HEK293 (cell line): ENCODE results near the gene MATN1.

Source experiments
- CTCF ChIP-seq: fragments of 450-650 bp; formaldehyde crosslinking; IDR thresholded peaks from 2 replicates; pipeline ENCODE4 v1.5.1; 2016; ENCODE audit warnings: missing biosample characterization, missing genetic modification characterization
- IKZF3 ChIP-seq: fragments of 450-650 bp; IDR thresholded peaks from 2 replicates; pipeline ENCODE4 v1.5.0; 2018; ENCODE audit warnings: missing biosample characterization, mild to moderate bottlenecking, missing genetic modification characterization, moderate library complexity
- MZF1 ChIP-seq: fragments of 450-650 bp; formaldehyde crosslinking; IDR thresholded peaks from 2 replicates; pipeline ENCODE4 v1.5.1; 2017; ENCODE audit warnings: missing biosample characterization, missing genetic modification characterization, borderline replicate concordance
- YY1 ChIP-seq: fragments of 450-650 bp; formaldehyde crosslinking; IDR thresholded peaks from 2 replicates; pipeline ENCODE4 v1.5.1; 2018; ENCODE audit warnings: missing biosample characterization, missing genetic modification characterization
- ZBTB1 ChIP-seq: fragments of 450-650 bp; formaldehyde crosslinking; IDR thresholded peaks from 2 replicates; pipeline ENCODE4 v1.5.1; 2016; ENCODE audit warnings: missing biosample characterization, missing genetic modification characterization
- ZBTB21 ChIP-seq: fragments of 450-650 bp; formaldehyde crosslinking; IDR thresholded peaks from 2 replicates; pipeline ENCODE4 v1.5.1; 2017; ENCODE audit warnings: missing biosample characterization, missing genetic modification characterization
- ZNF138 ChIP-seq: fragments of 450-650 bp; formaldehyde crosslinking; IDR thresholded peaks from 2 replicates; pipeline ENCODE4 v1.5.1; 2016; ENCODE audit warnings: missing biosample characterization, missing genetic modification characterization, borderline replicate concordance
- ZNF274 ChIP-seq, 2 experiments: fragments of 200-500 bp in 1 of 2; fragments of 450-650 bp in 1 of 2; sonication (Bioruptor generic) in 1 of 2; formaldehyde crosslinking in 1 of 2; IDR thresholded peaks; 2 replicates each; pipeline versions ENCODE4 v1.5.1 to v1.6.1; 2014 to 2016; ENCODE audit warnings: borderline replicate concordance in 1 of 2, inconsistent platforms in 1 of 2, low read length in 1 of 2, missing biosample characterization in 1 of 2, missing genetic modification characterization in 1 of 2
- ZNF600 ChIP-seq: fragments of 450-650 bp; formaldehyde crosslinking; IDR thresholded peaks from 2 replicates; pipeline ENCODE4 v1.5.1; 2016; ENCODE audit warnings: missing biosample characterization, missing genetic modification characterization
- ZNF776 ChIP-seq: fragments of 450-650 bp; formaldehyde crosslinking; IDR thresholded peaks from 2 replicates; pipeline ENCODE4 v1.5.0; 2017; ENCODE audit warnings: missing biosample characterization, missing genetic modification characterization, borderline replicate concordance

DNA sequence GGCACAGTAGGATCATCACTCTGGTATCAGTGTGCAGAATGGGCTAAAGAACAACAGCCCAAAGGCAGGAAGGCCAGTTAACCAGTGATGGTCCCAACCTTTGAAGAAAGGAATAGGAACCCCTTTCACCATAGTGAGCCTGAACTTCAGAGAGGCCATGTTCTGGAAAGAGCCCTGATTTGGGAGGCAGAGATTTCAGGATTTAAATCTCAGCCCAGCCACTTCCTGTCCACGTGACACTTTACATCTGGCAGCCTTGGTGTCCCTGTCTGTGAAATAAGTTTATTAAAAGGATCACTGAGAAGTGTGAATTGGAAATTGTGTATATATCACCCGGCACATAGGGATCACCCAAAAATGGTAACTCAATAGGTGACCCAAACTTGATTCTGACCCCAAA is 13.0 kb downstream of the MATN1 start:
- TF ChIP-seq YY1 (tag by site-specific recombination) = no peak
- TF ChIP-seq CTCF (tag by site-specific recombination) = no peak
- no peak for TF ChIP-seq ZNF600
- no peak for TF ChIP-seq ZNF138
- TF ChIP-seq ZBTB21 (tag by site-specific recombination) = no peak
- TF ChIP-seq ZNF776 = no peak
- no peak for TF ChIP-seq IKZF3 (tag by site-specific recombination)
- TF ChIP-seq ZNF274 (IDR thresholded peaks at IDR 0.05; ENCODE audit: low read length) = no peak
- TF ChIP-seq ZNF274 (tag by site-specific recombination; IDR thresholded peaks at IDR 0.05; ENCODE audit: borderline replicate concordance) = no peak
- no peak for TF ChIP-seq ZBTB1
- no peak for TF ChIP-seq MZF1 (tag by site-specific recombination)
